GM23338 (cell line): ENCODE data around the gene SYNDIG1. TPM values are rescaled to one million over a fixed set of nuclear protein-coding genes. Genes with fewer than 3 reads are reported as not detected.

Source experiments
- ATAC-seq: fragments of 200-7000 bp; cut with Tn5 transposase; 3 replicates; pipeline ENCODE4 v1.9.1; 2020
- DNase-seq: peaks from one replicate; pipeline ENCODE4 v3.0.0-alpha.2; 2015; ENCODE audit warnings: low spot score
- H2AFZ ChIP-seq: fragments of 200-600 bp; sonication (generic); 2 replicates; pipeline ENCODE4 v1.8.0; 2016; ENCODE audit warnings: antibody characterized with exemption, mild to moderate bottlenecking, moderate library complexity
- H3F3A ChIP-seq: fragments of 200-600 bp; sonication (generic); replicated peaks from 2 replicates; pipeline ENCODE4 v1.8.0; 2017; ENCODE audit warnings: antibody characterized with exemption, mixed run types, low read depth
- H3K27ac ChIP-seq: fragments of 200-600 bp; sonication (generic); 2 replicates; pipeline ENCODE4 v1.6.1; 2016; ENCODE audit warnings: low read depth
- H3K27me3 ChIP-seq: fragments of 200-600 bp; sonication (generic); 2 replicates; pipeline ENCODE4 v1.8.0; 2016; ENCODE audit warnings: mild to moderate bottlenecking, mixed run types, moderate library complexity; ENCODE audit not compliant: insufficient read depth
- H3K36me3 ChIP-seq: fragments of 200-600 bp; sonication (generic); 2 replicates; pipeline ENCODE4 v1.8.0; 2016; ENCODE audit warnings: mild to moderate bottlenecking; ENCODE audit not compliant: insufficient read depth
- H3K4me1 ChIP-seq: fragments of 200-600 bp; sonication (generic); 2 replicates; pipeline ENCODE4 v1.8.0; 2016; ENCODE audit warnings: mild to moderate bottlenecking, moderate library complexity; ENCODE audit not compliant: insufficient read depth
- H3K4me2 ChIP-seq: fragments of 200-600 bp; sonication (generic); 2 replicates; pipeline ENCODE4 v1.7.1; 2017; ENCODE audit warnings: mixed run types
- H3K4me3 ChIP-seq: fragments of 200-600 bp; sonication (generic); 2 replicates; pipeline ENCODE4 v1.6.1; 2016; ENCODE audit warnings: mixed run types
- H3K79me2 ChIP-seq: fragments of 200-600 bp; sonication (generic); replicated peaks from 2 replicates; pipeline ENCODE4 v1.8.0; 2017; ENCODE audit warnings: mild to moderate bottlenecking; ENCODE audit not compliant: insufficient read depth
- H3K9me2 ChIP-seq: fragments of 200-600 bp; sonication (generic); 2 replicates; pipeline ENCODE4 v1.8.0; 2017; ENCODE audit not compliant: insufficient read depth
- H4K20me1 ChIP-seq: fragments of 200-600 bp; sonication (generic); replicated peaks from 2 replicates; pipeline ENCODE4 v1.8.0; 2017; ENCODE audit warnings: mild to moderate bottlenecking; ENCODE audit not compliant: insufficient read depth
- H3K27ac Mint-ChIP-seq: 2 replicates; pipeline ENCODE4 v1.8.0; 2020; ENCODE audit warnings: inconsistent platforms, mild to moderate bottlenecking, moderate library complexity, mixed read lengths
- H3K27me3 Mint-ChIP-seq: 3 replicates; pipeline ENCODE4 v1.8.0; 2022; ENCODE audit warnings: low read depth, mild to moderate bottlenecking, moderate library complexity, mixed read lengths, inconsistent platforms; ENCODE audit not compliant: insufficient read depth, poor library complexity
- H3K36me3 Mint-ChIP-seq: 3 replicates; pipeline ENCODE4 v1.8.0; 2021; ENCODE audit warnings: low read depth, mild to moderate bottlenecking, inconsistent platforms, moderate library complexity, mixed read lengths
- H3K4me1 Mint-ChIP-seq: 3 replicates; pipeline ENCODE4 v1.8.0; 2020; ENCODE audit warnings: mild to moderate bottlenecking, inconsistent platforms, mixed read lengths
- H3K4me3 Mint-ChIP-seq: 3 replicates; pipeline ENCODE4 v1.8.0; 2021; ENCODE audit warnings: moderate library complexity, mild to moderate bottlenecking, inconsistent platforms, mixed read lengths
- H3K9me3 Mint-ChIP-seq: 3 replicates; pipeline ENCODE4 v1.8.0; 2020; ENCODE audit warnings: moderate library complexity, mild to moderate bottlenecking, inconsistent platforms, mixed read lengths
- CREB1 ChIP-seq: fragments of 250-450 bp; sonication (Bioruptor Pico); IDR thresholded peaks from 2 replicates; pipeline ENCODE4 v1.5.0; 2020; ENCODE audit warnings: low read depth, mild to moderate bottlenecking, moderate library complexity
- ETS1 ChIP-seq: IDR thresholded peaks from 2 replicates; pipeline ENCODE4 v1.6.1; 2016; ENCODE audit warnings: antibody characterized with exemption
- EZH2 ChIP-seq: fragments of 200-600 bp; sonication (generic); IDR thresholded peaks from one replicate; pipeline ENCODE4 v1.8.0; 2017; ENCODE audit warnings: antibody characterized with exemption, mild to moderate bottlenecking, low read depth; ENCODE audit not compliant: unreplicated experiment
- EZH2phosphoT487 ChIP-seq: fragments of 200-600 bp; sonication (generic); IDR thresholded peaks from one replicate; pipeline ENCODE4 v1.8.1; 2018; ENCODE audit warnings: antibody characterized with exemption; ENCODE audit not compliant: unreplicated experiment
- JUNB ChIP-seq: IDR thresholded peaks from one replicate; pipeline ENCODE4 v1.6.1; 2016; ENCODE audit warnings: antibody characterized with exemption; ENCODE audit not compliant: unreplicated experiment
- NANOG ChIP-seq: IDR thresholded peaks from 2 replicates; pipeline ENCODE4 v1.6.1; 2016; ENCODE audit warnings: antibody characterized with exemption, borderline replicate concordance
- POLR2AphosphoS5 ChIP-seq: IDR thresholded peaks from 2 replicates; pipeline ENCODE4 v1.6.1; 2016; ENCODE audit warnings: antibody characterized with exemption, low read depth
- REST ChIP-seq: IDR thresholded peaks from one replicate; pipeline ENCODE4 v1.6.1; 2018; ENCODE audit warnings: antibody characterized with exemption; ENCODE audit not compliant: unreplicated experiment
- STAT1 ChIP-seq: IDR thresholded peaks from one replicate; pipeline ENCODE4 v1.6.1; 2016; ENCODE audit warnings: antibody characterized with exemption; ENCODE audit not compliant: unreplicated experiment
- ZNF114 ChIP-seq: fragments of 250-450 bp; sonication (Bioruptor Pico); IDR thresholded peaks from 2 replicates; pipeline ENCODE4 v1.5.0; 2020; ENCODE audit warnings: mild to moderate bottlenecking, moderate library complexity
- ZNF331 ChIP-seq: fragments of 250-450 bp; sonication (Bioruptor Pico); IDR thresholded peaks from 2 replicates; pipeline ENCODE4 v1.5.0; 2020; ENCODE audit warnings: low read depth, mild to moderate bottlenecking, moderate library complexity
- polyA plus RNA-seq: library from polyadenylated mRNA; unstranded; fragments of >200 nt; fragmentation: Nextera tagmentation; extraction: Ambion mirVana; gene quantifications from 2 replicates; pipeline ENCODE4 v1.2.1, GENCODE V29; 2016
- total RNA-seq: library from RNA; depleted of rRNA; stranded (reverse); fragments of >200 nt; shearing (Covaris generic); gene quantifications from 2 replicates; pipeline ENCODE4 v1.2.3, GENCODE V29; 2014
- TF ChIP-seq, protein P1 (sequence below), 2 experiments: fragments of 200-600 bp in 1 of 2; sonication (generic) in 1 of 2; conservative IDR thresholded peaks; 2 replicates each; pipeline versions ENCODE4 v1.5.1 to v1.6.1; 2016 to 2017; ENCODE audit warnings: antibody characterized with exemption in 2 of 2, low read depth in 2 of 2, mild to moderate bottlenecking in 2 of 2, moderate library complexity in 1 of 2
- TF ChIP-seq, protein P2 (sequence below): fragments of 250-450 bp; sonication (Bioruptor Pico); IDR thresholded peaks from 2 replicates; pipeline ENCODE4 v1.5.0; 2020; ENCODE audit warnings: mild to moderate bottlenecking, moderate library complexity

Gene SYNDIG1
- total and polyA plus RNA-seq, 2 experiments from 2014 or later = 2.8 to 4.8 TPM

- Histone ChIP-seq H3K27me3 (no peaks in the 10 kb centered on the region), H3K9me2 (0 out of 2 replicates have a peak, but pooled peaks cover 1% of the 10 kb centered on the region), H3K36me3 (no peaks in the 10 kb centered on the region), H4K20me1 (no peaks in the 10 kb centered on the region), H3K79me2 (no peaks in the 10 kb centered on the region), H3K27ac (no peak overlapping the region), H2AFZ (no peak overlapping the region), H3K4me3 (no peak overlapping the region), H3K4me2 (no peak overlapping the region), H3F3A (no peaks in the 10 kb centered on the region), H3K4me1 (no peaks in the 10 kb centered on the region)
- Mint-ChIP-seq H3K27ac (no peak overlapping the region), H3K36me3 (peaks cover 11% of the 10 kb centered on the region; the same call in 2 of the 3 replicates), H3K4me1 (peaks cover 1% of the 10 kb centered on the region), H3K4me3 (no peak overlapping the region), H3K27me3 (no peaks in the 10 kb centered on the region), H3K9me3 (peaks cover 6% of the 10 kb centered on the region; the same call in 1 of the 3 replicates)
- TF ChIP-seq NANOG (no peak), CREB1 (CRISPR knock-in tag) (no peak), JUNB (no peak), EZH2 (no peak), ZNF331 (CRISPR knock-in tag) (no peak), ZNF114 (CRISPR knock-in tag) (no peak), EZH2phosphoT487 (no peak), REST (no peak), POLR2AphosphoS5 (no peak), STAT1 (no peak), ETS1 (no peak)
- TF ChIP-seq, protein P1, sequence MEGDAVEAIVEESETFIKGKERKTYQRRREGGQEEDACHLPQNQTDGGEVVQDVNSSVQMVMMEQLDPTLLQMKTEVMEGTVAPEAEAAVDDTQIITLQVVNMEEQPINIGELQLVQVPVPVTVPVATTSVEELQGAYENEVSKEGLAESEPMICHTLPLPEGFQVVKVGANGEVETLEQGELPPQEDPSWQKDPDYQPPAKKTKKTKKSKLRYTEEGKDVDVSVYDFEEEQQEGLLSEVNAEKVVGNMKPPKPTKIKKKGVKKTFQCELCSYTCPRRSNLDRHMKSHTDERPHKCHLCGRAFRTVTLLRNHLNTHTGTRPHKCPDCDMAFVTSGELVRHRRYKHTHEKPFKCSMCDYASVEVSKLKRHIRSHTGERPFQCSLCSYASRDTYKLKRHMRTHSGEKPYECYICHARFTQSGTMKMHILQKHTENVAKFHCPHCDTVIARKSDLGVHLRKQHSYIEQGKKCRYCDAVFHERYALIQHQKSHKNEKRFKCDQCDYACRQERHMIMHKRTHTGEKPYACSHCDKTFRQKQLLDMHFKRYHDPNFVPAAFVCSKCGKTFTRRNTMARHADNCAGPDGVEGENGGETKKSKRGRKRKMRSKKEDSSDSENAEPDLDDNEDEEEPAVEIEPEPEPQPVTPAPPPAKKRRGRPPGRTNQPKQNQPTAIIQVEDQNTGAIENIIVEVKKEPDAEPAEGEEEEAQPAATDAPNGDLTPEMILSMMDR (conservative IDR thresholded peaks at IDR 0.05; ENCODE audit: low read depth in 2 of 2) = no peak
- TF ChIP-seq, protein P2, sequence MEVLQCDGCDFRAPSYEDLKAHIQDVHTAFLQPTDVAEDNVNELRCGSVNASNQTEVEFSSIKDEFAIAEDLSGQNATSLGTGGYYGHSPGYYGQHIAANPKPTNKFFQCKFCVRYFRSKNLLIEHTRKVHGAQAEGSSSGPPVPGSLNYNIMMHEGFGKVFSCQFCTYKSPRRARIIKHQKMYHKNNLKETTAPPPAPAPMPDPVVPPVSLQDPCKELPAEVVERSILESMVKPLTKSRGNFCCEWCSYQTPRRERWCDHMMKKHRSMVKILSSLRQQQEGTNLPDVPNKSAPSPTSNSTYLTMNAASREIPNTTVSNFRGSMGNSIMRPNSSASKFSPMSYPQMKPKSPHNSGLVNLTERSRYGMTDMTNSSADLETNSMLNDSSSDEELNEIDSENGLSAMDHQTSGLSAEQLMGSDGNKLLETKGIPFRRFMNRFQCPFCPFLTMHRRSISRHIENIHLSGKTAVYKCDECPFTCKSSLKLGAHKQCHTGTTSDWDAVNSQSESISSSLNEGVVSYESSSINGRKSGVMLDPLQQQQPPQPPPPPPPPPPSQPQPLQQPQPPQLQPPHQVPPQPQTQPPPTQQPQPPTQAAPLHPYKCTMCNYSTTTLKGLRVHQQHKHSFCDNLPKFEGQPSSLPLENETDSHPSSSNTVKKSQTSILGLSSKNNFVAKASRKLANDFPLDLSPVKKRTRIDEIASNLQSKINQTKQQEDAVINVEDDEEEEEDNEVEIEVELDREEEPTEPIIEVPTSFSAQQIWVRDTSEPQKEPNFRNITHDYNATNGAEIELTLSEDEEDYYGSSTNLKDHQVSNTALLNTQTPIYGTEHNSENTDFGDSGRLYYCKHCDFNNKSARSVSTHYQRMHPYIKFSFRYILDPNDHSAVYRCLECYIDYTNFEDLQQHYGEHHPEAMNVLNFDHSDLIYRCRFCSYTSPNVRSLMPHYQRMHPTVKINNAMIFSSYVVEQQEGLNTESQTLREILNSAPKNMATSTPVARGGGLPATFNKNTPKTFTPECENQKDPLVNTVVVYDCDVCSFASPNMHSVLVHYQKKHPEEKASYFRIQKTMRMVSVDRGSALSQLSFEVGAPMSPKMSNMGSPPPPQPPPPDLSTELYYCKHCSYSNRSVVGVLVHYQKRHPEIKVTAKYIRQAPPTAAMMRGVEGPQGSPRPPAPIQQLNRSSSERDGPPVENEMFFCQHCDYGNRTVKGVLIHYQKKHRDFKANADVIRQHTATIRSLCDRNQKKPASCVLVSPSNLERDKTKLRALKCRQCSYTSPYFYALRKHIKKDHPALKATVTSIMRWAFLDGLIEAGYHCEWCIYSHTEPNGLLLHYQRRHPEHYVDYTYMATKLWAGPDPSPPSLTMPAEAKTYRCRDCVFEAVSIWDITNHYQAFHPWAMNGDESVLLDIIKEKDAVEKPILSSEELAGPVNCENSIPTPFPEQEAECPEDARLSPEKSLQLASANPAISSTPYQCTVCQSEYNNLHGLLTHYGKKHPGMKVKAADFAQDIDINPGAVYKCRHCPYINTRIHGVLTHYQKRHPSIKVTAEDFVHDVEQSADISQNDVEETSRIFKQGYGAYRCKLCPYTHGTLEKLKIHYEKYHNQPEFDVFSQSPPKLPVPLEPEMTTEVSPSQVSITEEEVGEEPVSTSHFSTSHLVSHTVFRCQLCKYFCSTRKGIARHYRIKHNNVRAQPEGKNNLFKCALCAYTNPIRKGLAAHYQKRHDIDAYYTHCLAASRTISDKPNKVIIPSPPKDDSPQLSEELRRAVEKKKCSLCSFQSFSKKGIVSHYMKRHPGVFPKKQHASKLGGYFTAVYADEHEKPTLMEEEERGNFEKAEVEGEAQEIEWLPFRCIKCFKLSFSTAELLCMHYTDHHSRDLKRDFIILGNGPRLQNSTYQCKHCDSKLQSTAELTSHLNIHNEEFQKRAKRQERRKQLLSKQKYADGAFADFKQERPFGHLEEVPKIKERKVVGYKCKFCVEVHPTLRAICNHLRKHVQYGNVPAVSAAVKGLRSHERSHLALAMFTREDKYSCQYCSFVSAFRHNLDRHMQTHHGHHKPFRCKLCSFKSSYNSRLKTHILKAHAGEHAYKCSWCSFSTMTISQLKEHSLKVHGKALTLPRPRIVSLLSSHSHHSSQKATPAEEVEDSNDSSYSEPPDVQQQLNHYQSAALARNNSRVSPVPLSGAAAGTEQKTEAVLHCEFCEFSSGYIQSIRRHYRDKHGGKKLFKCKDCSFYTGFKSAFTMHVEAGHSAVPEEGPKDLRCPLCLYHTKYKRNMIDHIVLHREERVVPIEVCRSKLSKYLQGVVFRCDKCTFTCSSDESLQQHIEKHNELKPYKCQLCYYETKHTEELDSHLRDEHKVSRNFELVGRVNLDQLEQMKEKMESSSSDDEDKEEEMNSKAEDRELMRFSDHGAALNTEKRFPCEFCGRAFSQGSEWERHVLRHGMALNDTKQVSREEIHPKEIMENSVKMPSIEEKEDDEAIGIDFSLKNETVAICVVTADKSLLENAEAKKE (CRISPR knock-in tag) = no peak
- DNase-seq (no peak), ATAC-seq (no peak)
These were observed 129.6 kb downstream of the SYNDIG1 start for GRCh38 chr20:24598996-24599395.
